Kidney epithelial cell (primary cell): ENCODE data around the gene PTPRF. TPM values are rescaled to one million over a fixed set of nuclear protein-coding genes. Genes with fewer than 3 reads are reported as not detected.

Experiments
- DNase-seq: peaks from one replicate; pipeline ENCODE4 v3.0.0-alpha.2; 2010; ENCODE audit warnings: low read depth
- H3K27me3 ChIP-seq: 2 replicates; pipeline ENCODE4 v1.6.0; 2011; ENCODE audit warnings: low read length; ENCODE audit not compliant: control insufficient read depth, insufficient read depth
- H3K36me3 ChIP-seq: 2 replicates; pipeline ENCODE4 v1.5.1; 2011; ENCODE audit warnings: low read length; ENCODE audit not compliant: control insufficient read depth, insufficient read depth
- H3K4me3 ChIP-seq: 2 replicates; pipeline ENCODE4 v1.5.1; 2011; ENCODE audit warnings: low read depth, mild to moderate bottlenecking, control low read depth, low read length
- CTCF ChIP-seq: IDR thresholded peaks from 2 replicates; pipeline ENCODE4 v1.5.1; 2011; ENCODE audit warnings: mild to moderate bottlenecking, moderate library complexity, low read length, control low read depth, inconsistent platforms; ENCODE audit not compliant: insufficient read depth, poor library complexity, severe bottlenecking
- total RNA-seq: library from RNA; depleted of rRNA; stranded (reverse); fragments of >200 nt; gene quantifications from 2 replicates; pipeline ENCODE4 v1.2.3, GENCODE V29; 2015

PTPRF gene
- total RNA-seq, 1 donor from 2014 or later, result 297 TPM

DNA sequence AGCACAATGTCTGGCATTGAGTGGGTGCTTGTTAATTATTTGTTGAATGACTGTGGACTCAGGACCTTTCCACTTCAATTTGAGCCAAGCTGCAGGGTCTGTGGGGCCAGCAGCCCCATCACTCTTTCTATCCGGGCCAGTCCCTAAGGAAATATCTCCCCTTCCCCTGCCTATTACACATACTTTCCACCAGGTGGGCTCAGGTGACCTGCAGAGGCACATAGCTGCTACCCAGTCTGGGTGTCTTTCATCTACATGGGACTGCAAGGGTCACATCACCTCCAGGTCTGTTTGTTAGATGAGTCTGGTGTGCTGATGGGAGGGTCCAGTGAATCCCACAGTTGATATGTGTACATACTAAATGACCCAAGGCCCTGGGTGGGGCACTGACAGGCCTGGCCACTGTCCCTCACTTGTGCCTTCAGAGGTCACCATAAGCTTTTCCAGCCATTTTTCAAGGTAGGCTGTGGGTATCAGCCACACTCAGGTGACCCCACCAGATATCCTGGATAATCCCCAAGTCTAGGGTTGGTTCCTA lies 59.8 kb downstream of the PTPRF start:
- Histone ChIP-seq H3K27me3 (no peaks in the 10 kb centered on the region), H3K4me3 (no peak overlapping the region), H3K36me3 (peaks cover 6% of the 10 kb centered on the region)
- no peak for DNase-seq
- peak; percentile 37 for TF ChIP-seq CTCF

DNA sequence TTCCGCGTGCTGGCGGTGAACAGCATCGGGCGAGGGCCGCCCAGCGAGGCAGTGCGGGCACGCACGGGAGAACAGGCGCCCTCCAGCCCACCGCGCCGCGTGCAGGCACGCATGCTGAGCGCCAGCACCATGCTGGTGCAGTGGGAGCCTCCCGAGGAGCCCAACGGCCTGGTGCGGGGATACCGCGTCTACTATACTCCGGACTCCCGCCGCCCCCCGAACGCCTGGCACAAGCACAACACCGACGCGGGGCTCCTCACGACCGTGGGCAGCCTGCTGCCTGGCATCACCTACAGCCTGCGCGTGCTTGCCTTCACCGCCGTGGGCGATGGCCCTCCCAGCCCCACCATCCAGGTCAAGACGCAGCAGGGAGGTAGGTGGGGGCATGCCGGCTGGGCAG lies 60.5 kb downstream of the PTPRF start:
- no peak for TF ChIP-seq CTCF
- Histone ChIP-seq H3K27me3 (no peaks in the 10 kb centered on the region), H3K4me3 (no peak overlapping the region), H3K36me3 (peaks cover 6% of the 10 kb centered on the region)
- no peak for DNase-seq

- peaks cover 6% of the 10 kb centered on the region for H3K36me3 ChIP-seq
- no peak for TF ChIP-seq CTCF
Measured at GRCh38 chr1:43592051-43592665, 61.5 kb downstream of the PTPRF start.

GRCh38 chr1:43592974-43593683 lies 62.4 kb downstream of the PTPRF start:
- DNase-seq, result no peak
- Histone ChIP-seq H3K4me3 (no peak overlapping the region), H3K27me3 (no peaks in the 10 kb centered on the region), H3K36me3 (peaks cover 6% of the 10 kb centered on the region)
- no peak for TF ChIP-seq CTCF

More at GRCh38 chr1:43592051-43592665, 61.5 kb downstream of the PTPRF start:
- DNase-seq, result no peak
- Histone ChIP-seq H3K4me3 (no peak overlapping the region), H3K27me3 (no peaks in the 10 kb centered on the region)

DNA sequence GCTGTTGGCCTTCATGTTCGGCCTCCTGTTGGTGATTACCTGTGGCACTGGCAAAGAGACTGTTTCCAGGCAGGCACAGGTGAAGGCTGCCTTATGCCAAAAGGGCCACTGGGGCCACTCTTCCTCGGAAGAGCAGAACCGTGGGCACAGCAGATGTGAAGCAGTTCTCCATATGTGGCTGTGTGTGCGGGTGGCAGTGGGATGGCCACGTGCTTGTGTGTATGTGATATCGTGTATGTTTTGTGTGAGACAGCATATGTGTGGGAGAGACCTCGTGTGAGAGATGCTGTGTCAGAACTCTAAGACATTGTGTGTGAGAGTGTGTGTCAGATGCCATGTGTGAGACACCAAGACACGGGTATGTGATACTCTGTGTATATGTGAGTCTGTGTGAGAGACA lies 65.9 kb downstream of the PTPRF start:
- Histone ChIP-seq H3K4me3 (no peak overlapping the region), H3K27me3 (no peaks in the 10 kb centered on the region), H3K36me3 (peaks cover 6% of the 10 kb centered on the region)
- DNase-seq, result no peak
- TF ChIP-seq CTCF, result no peak
